IMR-90 (cell line): ENCODE results near the gene PHF21A. TPM values are rescaled to one million over a fixed set of nuclear protein-coding genes. Genes with fewer than 3 reads are reported as not detected.

Experiments
- ATAC-seq: fragments of 200-7000 bp; cut with Tn5 transposase; 2 replicates; pipeline ENCODE4 v1.9.1; 2020; ENCODE audit warnings: low read depth, mild to moderate bottlenecking, moderate library complexity
- BruUV-seq: library from RNA; stranded (reverse); fragments of 400-500 nt; replicated peaks from 2 replicates; lab custom pipeline; 2021; lab: Mats Ljungman, UMichigan
- CTCF ChIA-PET: fragments of 300-600 bp; formaldehyde crosslinking; extraction: SDS; loops from one replicate; lab custom pipeline; 2021; ENCODE audit warnings: antibody characterized with exemption; lab: Yijun Ruan, JAX
- POLR2A ChIA-PET: fragments of 300-600 bp; sonication (Branson Sonifier 250); formaldehyde crosslinking; loops from one replicate; lab custom pipeline; 2022; ENCODE audit warnings: antibody characterized with exemption; ENCODE audit not compliant: unreplicated experiment; lab: Charles Lee
- DNase-seq: peaks from one replicate; pipeline ENCODE4 v3.0.0; 2013
- H2AFZ ChIP-seq: replicated peaks from 2 replicates; pipeline ENCODE3; 2013; ENCODE audit warnings: low read length, mild to moderate bottlenecking; ENCODE audit not compliant: poor library complexity
- H2AK5ac ChIP-seq: 2 replicates; pipeline ENCODE4 v1.6.1; 2013; ENCODE audit warnings: low read depth, low read length, inconsistent platforms
- H2AK9ac ChIP-seq: replicated peaks from 2 replicates; pipeline ENCODE3; 2013; ENCODE audit warnings: mild to moderate bottlenecking, low read depth, low read length, moderate library complexity; ENCODE audit not compliant: poor library complexity
- H2BK120ac ChIP-seq: 2 replicates; pipeline ENCODE4 v1.6.1; 2013; ENCODE audit warnings: low read depth, low read length, inconsistent platforms
- H2BK15ac ChIP-seq: 3 replicates; pipeline ENCODE4 v1.6.1; 2013; ENCODE audit warnings: low read depth, low read length, inconsistent platforms
- H2BK20ac ChIP-seq: 2 replicates; pipeline ENCODE4 v1.6.1; 2013; ENCODE audit warnings: low read depth, mild to moderate bottlenecking, inconsistent platforms, low read length, moderate library complexity
- H2BK5ac ChIP-seq: 2 replicates; pipeline ENCODE4 v1.6.1; 2013; ENCODE audit warnings: mild to moderate bottlenecking, low read depth, low read length, inconsistent platforms; ENCODE audit not compliant: poor library complexity, severe bottlenecking
- H3K14ac ChIP-seq: replicated peaks from 2 replicates; pipeline ENCODE4 v1.6.1; 2013; ENCODE audit warnings: low read depth, low read length, inconsistent platforms
- H3K18ac ChIP-seq: 2 replicates; pipeline ENCODE4 v1.6.1; 2013; ENCODE audit warnings: low read depth, low read length, control low read depth
- H3K23ac ChIP-seq: 2 replicates; pipeline ENCODE4 v1.6.1; 2013; ENCODE audit warnings: low read depth, low read length, inconsistent platforms
- H3K27ac ChIP-seq: 2 replicates; pipeline ENCODE4 v1.5.1; 2013; ENCODE audit warnings: mild to moderate bottlenecking, control low read depth, low read length; ENCODE audit not compliant: insufficient read depth
- H3K27me3 ChIP-seq: 2 replicates; pipeline ENCODE4 v1.6.1; 2013; ENCODE audit warnings: low read length; ENCODE audit not compliant: control insufficient read depth, insufficient read depth
- H3K36me3 ChIP-seq: 2 replicates; pipeline ENCODE4 v1.6.1; 2013; ENCODE audit warnings: low read length, mixed read lengths; ENCODE audit not compliant: control insufficient read depth, insufficient read depth
- H3K4ac ChIP-seq: 2 replicates; pipeline ENCODE4 v1.6.1; 2013; ENCODE audit warnings: low read depth, low read length, inconsistent platforms
- H3K4me1 ChIP-seq: 2 replicates; pipeline ENCODE4 v1.6.1; 2013; ENCODE audit warnings: low read length, mixed read lengths; ENCODE audit not compliant: control insufficient read depth, insufficient read depth
- H3K4me2 ChIP-seq: 2 replicates; pipeline ENCODE4 v1.6.1; 2013; ENCODE audit warnings: low read depth, mild to moderate bottlenecking, control low read depth, low read length, moderate library complexity
- H3K4me3 ChIP-seq: 2 replicates; pipeline ENCODE4 v1.5.1; 2013; ENCODE audit warnings: low read depth, mild to moderate bottlenecking, control low read depth, low read length, moderate library complexity; ENCODE audit not compliant: insufficient read depth
- H3K56ac ChIP-seq: 2 replicates; pipeline ENCODE4 v1.6.1; 2013; ENCODE audit warnings: low read length, inconsistent platforms; ENCODE audit not compliant: insufficient read depth; ENCODE audit errors: extremely low read depth
- H3K79me1 ChIP-seq, 2 experiments: 2 replicates each; pipeline ENCODE4 v1.6.1; 2013; ENCODE audit warnings: low read length in 2 of 2, inconsistent platforms in 1 of 2, low read depth in 1 of 2
- H3K9ac ChIP-seq: 2 replicates; pipeline ENCODE4 v1.6.1; 2013; ENCODE audit warnings: low read depth, low read length, control low read depth
- H3K9me1 ChIP-seq: 2 replicates; pipeline ENCODE4 v1.6.1; 2013; ENCODE audit warnings: low read length, inconsistent platforms; ENCODE audit not compliant: insufficient read depth
- H3K9me3 ChIP-seq: 2 replicates; pipeline ENCODE4 v1.6.1; 2013; ENCODE audit warnings: low read length; ENCODE audit not compliant: control insufficient read depth, insufficient read depth
- H4K20me1 ChIP-seq: 2 replicates; pipeline ENCODE4 v1.6.1; 2013; ENCODE audit warnings: low read length, inconsistent platforms; ENCODE audit not compliant: insufficient read depth
- H4K5ac ChIP-seq: 2 replicates; pipeline ENCODE4 v1.6.1; 2013; ENCODE audit warnings: mild to moderate bottlenecking, low read depth, low read length, control low read depth
- H4K8ac ChIP-seq, 2 experiments: 2 replicates each; pipeline ENCODE4 v1.6.1; 2013; ENCODE audit warnings: low read depth in 2 of 2, low read length in 2 of 2, control low read depth in 1 of 2, inconsistent platforms in 1 of 2
- H4K91ac ChIP-seq: 2 replicates; pipeline ENCODE4 v1.6.1; 2013; ENCODE audit warnings: low read depth, low read length, inconsistent platforms; ENCODE audit not compliant: insufficient read depth
- CEBPB ChIP-seq: IDR thresholded peaks from 2 replicates; pipeline ENCODE4 v1.6.1; 2012; ENCODE audit warnings: low read depth, low read length, improper control_type of control experiment
- CHD1 ChIP-seq: IDR thresholded peaks from 2 replicates; pipeline ENCODE4 v1.6.1; 2012; ENCODE audit warnings: low read depth, low read length, improper control_type of control experiment
- MAFK ChIP-seq: IDR thresholded peaks from 2 replicates; pipeline ENCODE4 v1.6.1; 2012; ENCODE audit warnings: low read depth, low read length, improper control_type of control experiment
- MAZ ChIP-seq: IDR thresholded peaks from 2 replicates; pipeline ENCODE4 v1.6.1; 2012; ENCODE audit warnings: low read depth, mild to moderate bottlenecking, low read length, improper control_type of control experiment, moderate library complexity, borderline replicate concordance
- MXI1 ChIP-seq: IDR thresholded peaks from 2 replicates; pipeline ENCODE4 v1.6.1; 2012; ENCODE audit warnings: low read depth, mild to moderate bottlenecking, low read length, moderate library complexity, borderline replicate concordance
- POLR2A ChIP-seq: IDR thresholded peaks from 2 replicates; pipeline ENCODE4 v1.6.1; 2012; ENCODE audit warnings: mild to moderate bottlenecking, low read depth, low read length
- RCOR1 ChIP-seq: IDR thresholded peaks from 2 replicates; pipeline ENCODE4 v1.6.1; 2012; ENCODE audit warnings: mild to moderate bottlenecking, low read length, improper control_type of control experiment; ENCODE audit not compliant: insufficient replicate concordance
- SMC3 ChIP-seq: fragments of 150-350 bp; IDR thresholded peaks from 2 replicates; pipeline ENCODE4 v1.6.1; 2016; ENCODE audit warnings: low read depth, mild to moderate bottlenecking, antibody characterized with exemption, low read length, moderate library complexity
- WGBS, 2 experiments: methylation state at CpG; one replicate each; pipeline versions ENCODE4 v1.1.5 to v1.1.7; 2013; ENCODE audit warnings: missing lambda C conversion rate in 2 of 2; ENCODE audit not compliant: insufficient read length in 1 of 2; ENCODE audit errors: extremely low coverage in 2 of 2; 5-methylcytosine and 5-hydroxymethylcytosine counted together
- dilution Hi-C: fragments of 300-500 bp; cut with HindIII; formaldehyde crosslinking; loops from one replicate; pipeline ENCODE4 v1.14.3; 2018; ENCODE audit warnings: low sequenced_read_pairs; ENCODE audit not compliant: unreplicated experiment
- in situ Hi-C: fragments of 300-500 bp; cut with MboI; formaldehyde crosslinking; loops from 3 replicates; pipeline ENCODE4 v1.14.3; 2019; ENCODE audit warnings: low sequenced_read_pairs, inconsistent platforms, mixed read lengths
- intact Hi-C: fragments of 100-400 bp; cut with micrococcal nuclease; formaldehyde crosslinking; loops from 2 replicates; pipeline ENCODE4 v1.10.0; 2022
- polyA plus RNA-seq, 3 experiments: library from polyadenylated mRNA; depleted of rRNA; stranded (reverse); fragments of >200 nt; gene quantifications; 2 replicates each; pipeline ENCODE4 v1.2.3, GENCODE V29; 2012; ENCODE audit warnings: low replicate concordance in 1 of 3
- total RNA-seq: library from RNA; depleted of rRNA; stranded (reverse); fragments of >200 nt; gene quantifications from 2 replicates; pipeline ENCODE4 v1.2.3, GENCODE V29; 2012
- TF ChIP-seq, protein P1 (sequence below): fragments of 150-350 bp; IDR thresholded peaks from 2 replicates; pipeline ENCODE4 v1.6.1; 2016; ENCODE audit warnings: low read depth, mild to moderate bottlenecking, low read length, moderate library complexity, borderline replicate concordance
- TF ChIP-seq, protein P2 (sequence below): fragments of 150-350 bp; IDR thresholded peaks from 2 replicates; pipeline ENCODE4 v1.6.1; 2017; ENCODE audit warnings: mild to moderate bottlenecking, antibody characterized with exemption, low read length, low read depth

The PHF21A gene
- total and polyA plus RNA-seq, 2 of the 4 experiments (the other 2 are of a cell fraction) = 9.0 to 20.6 TPM

DNA sequence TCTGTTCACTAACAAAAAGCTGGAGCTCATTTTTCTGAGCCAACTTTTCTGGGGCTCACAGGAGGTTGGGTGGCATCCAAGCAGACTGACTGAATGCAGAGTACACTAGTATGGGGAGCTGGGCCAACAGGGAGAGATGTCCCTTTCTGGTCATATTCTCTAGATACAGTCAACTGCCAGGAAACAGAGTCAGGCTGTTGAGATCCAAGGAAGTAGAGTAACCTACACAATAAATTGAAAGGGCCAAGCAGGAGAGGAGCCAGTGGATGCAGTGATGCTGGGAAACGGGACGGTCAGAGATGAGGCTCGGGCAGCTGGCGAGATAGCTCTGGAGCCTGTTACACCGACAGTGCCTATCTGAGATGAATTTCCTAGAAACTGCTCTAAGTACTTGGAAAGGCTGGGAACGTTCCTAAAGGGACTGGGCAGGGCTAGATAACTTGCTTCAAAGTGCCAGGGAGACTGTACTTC, 127.7 kb downstream of the PHF21A start:
- TF ChIP-seq, protein P1, sequence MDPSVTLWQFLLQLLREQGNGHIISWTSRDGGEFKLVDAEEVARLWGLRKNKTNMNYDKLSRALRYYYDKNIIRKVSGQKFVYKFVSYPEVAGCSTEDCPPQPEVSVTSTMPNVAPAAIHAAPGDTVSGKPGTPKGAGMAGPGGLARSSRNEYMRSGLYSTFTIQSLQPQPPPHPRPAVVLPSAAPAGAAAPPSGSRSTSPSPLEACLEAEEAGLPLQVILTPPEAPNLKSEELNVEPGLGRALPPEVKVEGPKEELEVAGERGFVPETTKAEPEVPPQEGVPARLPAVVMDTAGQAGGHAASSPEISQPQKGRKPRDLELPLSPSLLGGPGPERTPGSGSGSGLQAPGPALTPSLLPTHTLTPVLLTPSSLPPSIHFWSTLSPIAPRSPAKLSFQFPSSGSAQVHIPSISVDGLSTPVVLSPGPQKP = no peak
- TF ChIP-seq CEBPB (no peak), SMC3 (no peak), MXI1 (no peak), MAZ (no peak), RCOR1 (no peak), POLR2A (no peak), MAFK (no peak), CHD1 (no peak)
- TF ChIP-seq, protein P2, sequence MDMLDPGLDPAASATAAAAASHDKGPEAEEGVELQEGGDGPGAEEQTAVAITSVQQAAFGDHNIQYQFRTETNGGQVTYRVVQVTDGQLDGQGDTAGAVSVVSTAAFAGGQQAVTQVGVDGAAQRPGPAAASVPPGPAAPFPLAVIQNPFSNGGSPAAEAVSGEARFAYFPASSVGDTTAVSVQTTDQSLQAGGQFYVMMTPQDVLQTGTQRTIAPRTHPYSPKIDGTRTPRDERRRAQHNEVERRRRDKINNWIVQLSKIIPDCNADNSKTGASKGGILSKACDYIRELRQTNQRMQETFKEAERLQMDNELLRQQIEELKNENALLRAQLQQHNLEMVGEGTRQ = no peak
- H3K4me2 ChIP-seq = no peak overlapping the region
- BruUV-seq = no TSS peak
- peaks cover 9% of the 10 kb centered on the region for H3K9me1 ChIP-seq
- peak; percentile 25 for ATAC-seq
- peak overlapping the region; percentile 13 for H3K23ac ChIP-seq
- dilution Hi-C loops (no loop called here), in situ Hi-C loops (no loop called here), intact Hi-C loops (no loop called here)
- H3K9me3 ChIP-seq = no peaks in the 10 kb centered on the region
- POLR2A ChIA-PET = no interaction called here
- WGBS, 2 experiments = 23% methylated on average over 2 of the region's 6 CpGs; no CpG with 5 or more reads in 1 of the 2 experiments
- peaks cover 35 to 43% of the 10 kb centered on the region in 2 experiments for H3K79me1 ChIP-seq
- peaks cover 14% of the 10 kb centered on the region; the same call in 1 of the 2 replicates for H4K20me1 ChIP-seq
- H4K91ac ChIP-seq = peak overlapping the region; percentile 22; the same call in 1 of the 2 replicates
- H3K27me3 ChIP-seq = no peaks in the 10 kb centered on the region
- H2AK9ac ChIP-seq = peak overlapping the region; percentile 4
- no peak overlapping the region for H2AFZ ChIP-seq
- H3K14ac ChIP-seq = peak overlapping the region; percentile 64
- H2BK5ac ChIP-seq = no peak overlapping the region
- 0 out of 2 replicates have a peak overlapping the region, but pooled peaks have one; percentile 10 for H3K56ac ChIP-seq
- no peaks in the 10 kb centered on the region for H3K36me3 ChIP-seq
- H2AK5ac ChIP-seq = no peak overlapping the region
- H3K9ac ChIP-seq = no peak overlapping the region
- no peak overlapping the region for H3K18ac ChIP-seq
- CTCF ChIA-PET = interaction anchor here (0.9 to 1.5 kb wide), 2 partner anchors 13 to 14 kb away, joined by 5 read pairs; no protein-coding TSS in a partner anchor
- no peak overlapping the region for H3K27ac ChIP-seq
- H2BK120ac ChIP-seq = peak overlapping the region; percentile 35; the same call in 1 of the 2 replicates
- no peak for DNase-seq
- peak overlapping the region in 1 of 2 experiments; percentile 43; a peak in 1 of 4 replicates for H4K8ac ChIP-seq
- peak overlapping the region; percentile 24; the same call in 1 of the 2 replicates for H2BK20ac ChIP-seq
- H3K4me3 ChIP-seq = no peak overlapping the region
- peaks cover 13% of the 10 kb centered on the region for H3K4me1 ChIP-seq
- no peak overlapping the region for H4K5ac ChIP-seq
- H2BK15ac ChIP-seq = no peak overlapping the region
- peak overlapping the region; percentile 39 for H3K4ac ChIP-seq
